ENCODE results near the gene PPM1L. TPM values are rescaled to one million over a fixed set of nuclear protein-coding genes. Genes with fewer than 3 reads are reported as not detected.

Gene PPM1L
- total and polyA plus RNA-seq, 10 of the 15 experiments (the other 5 are each of a cell fraction or from before 2014, with no cell fraction given) = under 0.01 to 0.33 (median 0.06) TPM; not detected in 1

- Histone ChIP-seq H4K20me1 (ENCODE audit: control insufficient read depth, insufficient read depth) (no peaks in the 10 kb centered on the region), H3K4me1 (ENCODE audit: control insufficient read depth, insufficient read depth, low read length) (no peaks in the 10 kb centered on the region), H3K9me3 (replicated peaks; ENCODE audit: control insufficient read depth, insufficient read depth, low read length) (no peaks in the 10 kb centered on the region), H3K36me3 (ENCODE audit: control insufficient read depth in 2 of 2, insufficient read depth in 2 of 2, low read length in 1 of 2) (no peaks in the 10 kb centered on the region), H3K9ac (ENCODE audit: control insufficient read depth, insufficient read depth, low read length) (no peak overlapping the region), H3K4me2 (ENCODE audit: control insufficient read depth, insufficient read depth) (no peak overlapping the region), H3K27ac (ENCODE audit: control insufficient read depth, insufficient read depth) (no peak overlapping the region), H3K79me2 (ENCODE audit: control insufficient read depth, insufficient read depth, low read length) (no peaks in the 10 kb centered on the region), H3K4me3 (no peak overlapping the region), H3K27me3 (replicated peaks in 1 of 2; ENCODE audit: control insufficient read depth in 2 of 2, insufficient read depth in 2 of 2, low read length in 1 of 2) (no peaks in the 10 kb centered on the region), H2AFZ (ENCODE audit: control insufficient read depth, low read depth, low read length) (no peak overlapping the region)
- ChIA-PET SMC1A (ENCODE audit: uncharacterized antibody, unreplicated experiment) (no interaction called here), POLR2A (no interaction called here), RAD21 (ENCODE audit: unreplicated experiment) (no interaction called here), CTCF (no interaction called here)
- intact Hi-C loops (cut with micrococcal nuclease; ENCODE audit: unreplicated experiment) = no loop called here
- BruUV-seq (replicated peaks) = no TSS peak
- in situ Hi-C loops (cut with MboI) = no loop called here
- DNase-seq (ENCODE audit: low read depth, low spot score) = no peak
- no peak for FAIRE-seq
- ATAC-seq = no peak
- TF ChIP-seq RELA (IDR thresholded peaks at IDR 0.05; ENCODE audit: borderline replicate concordance, partially characterized antibody) (no peak), CBFB (IDR thresholded peaks at IDR 0.05; ENCODE audit: low read depth) (no peak), NBN (IDR thresholded peaks at IDR 0.05) (no peak), CREB1 (IDR thresholded peaks at IDR 0.05; ENCODE audit: low read depth) (no peak), CUX1 (IDR thresholded peaks at IDR 0.05; ENCODE audit: insufficient replicate concordance, low read depth, low read length) (no peak)
- WGBS (ENCODE audit: insufficient coverage, insufficient replicate concordance, low lambda C conversion rate, missing lambda C conversion rate) = 97% methylated on average over 2 of the region's 2 CpGs
Measured at GRCh38 chr3:160973067-160973809, 217.2 kb downstream of the PPM1L start.

Data from GM12878 (cell line).